GM19193 (cell line): ENCODE results near the gene PADI4.

Source experiments
- POLR2A ChIP-seq: IDR thresholded peaks from 4 replicates; pipeline ENCODE4 v1.6.1; 2011; ENCODE audit not compliant: insufficient read depth, insufficient read length; ENCODE audit errors: extremely low read depth

PADI4 gene

DNA sequence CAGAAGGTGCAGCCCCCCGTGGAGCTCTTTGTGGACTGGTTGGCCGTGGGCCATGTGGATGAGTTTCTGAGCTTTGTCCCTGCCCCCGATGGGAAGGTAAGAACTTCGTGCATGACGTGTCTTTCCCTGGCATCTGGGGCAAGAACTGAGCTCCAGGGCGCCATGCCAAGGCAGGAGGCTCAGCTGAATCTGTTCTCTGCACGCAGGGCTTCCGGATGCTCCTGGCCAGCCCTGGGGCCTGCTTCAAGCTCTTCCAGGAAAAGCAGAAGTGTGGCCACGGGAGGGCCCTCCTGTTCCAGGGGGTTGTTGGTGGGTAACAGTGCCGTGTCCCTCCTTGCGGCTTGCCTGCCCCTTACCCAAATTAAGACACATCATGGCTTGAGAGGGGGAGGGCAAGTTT, 31.4 kb upstream of the PADI4 start:
- no peak for TF ChIP-seq POLR2A

DNA sequence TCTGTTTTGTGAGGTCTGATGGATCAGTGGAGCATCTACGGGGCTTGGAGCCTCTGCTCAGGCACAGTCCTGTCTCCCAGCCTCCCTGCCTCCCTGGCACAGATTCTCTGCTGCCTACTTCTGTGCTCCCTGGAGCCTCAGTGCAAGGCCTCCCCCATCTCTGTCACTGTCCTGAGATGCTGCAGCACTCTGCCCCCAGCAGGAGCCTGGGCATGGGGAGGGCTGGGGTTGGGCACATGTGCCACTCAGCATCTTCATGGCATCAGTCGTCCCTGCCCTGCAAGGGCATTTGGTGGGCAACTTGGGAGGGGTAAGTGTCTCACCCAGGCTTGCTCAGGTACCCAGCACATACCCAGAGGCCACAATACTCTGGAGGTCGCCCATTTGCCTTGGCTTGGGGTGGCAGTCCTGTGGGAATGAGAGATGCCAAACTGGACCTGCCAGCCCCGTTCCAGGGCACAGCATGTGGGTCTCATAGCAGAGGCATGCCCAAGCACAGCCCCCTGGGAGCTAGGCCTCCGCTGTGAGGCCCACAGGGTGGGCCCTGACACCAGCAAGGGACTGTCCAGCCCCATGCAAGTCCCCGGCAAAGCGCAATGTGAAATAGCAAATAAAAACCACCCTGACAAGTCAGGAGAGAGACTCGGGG, 30.4 kb upstream of the PADI4 start:
- TF ChIP-seq POLR2A = no peak

DNA sequence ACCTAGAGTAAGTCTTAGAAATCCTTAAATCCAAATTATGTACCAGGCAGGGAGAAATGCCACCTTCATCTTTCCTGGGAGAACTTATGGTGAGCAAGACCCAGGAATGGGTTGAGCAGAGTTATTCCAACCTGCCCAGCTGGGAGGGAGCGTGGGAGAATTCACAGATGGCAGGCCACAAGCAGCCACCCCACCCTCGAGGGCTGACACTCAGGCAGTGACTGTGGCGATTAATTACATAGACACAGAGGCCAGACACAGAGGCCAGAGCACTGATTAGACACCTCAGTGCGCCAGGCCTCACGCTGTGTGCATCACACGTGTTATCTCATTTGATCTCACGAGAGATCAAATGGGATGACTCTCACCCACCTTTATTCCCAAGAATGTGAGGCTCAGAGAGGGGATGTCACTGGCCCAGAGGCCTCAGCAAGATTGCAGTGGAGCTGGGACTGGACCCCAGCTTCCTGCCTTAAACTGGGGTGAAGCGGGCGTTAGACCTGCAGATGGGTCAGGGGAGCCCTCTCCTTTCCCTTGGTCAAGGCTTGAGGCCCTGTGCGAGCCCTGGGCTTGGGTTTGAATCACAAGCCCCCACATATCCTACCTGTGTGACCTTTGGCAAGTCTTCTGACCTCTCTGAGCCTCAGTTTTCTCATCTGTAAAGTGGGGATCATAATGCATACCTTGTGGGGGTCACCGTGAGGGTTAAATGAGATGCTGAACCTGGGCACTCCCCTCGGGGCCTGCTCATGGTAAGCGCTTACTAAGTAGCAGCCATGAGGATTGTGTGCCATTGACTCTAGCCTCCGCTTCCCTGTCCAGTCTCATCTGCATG, 28.8 kb upstream of the PADI4 start:
- TF ChIP-seq POLR2A = no peak

DNA sequence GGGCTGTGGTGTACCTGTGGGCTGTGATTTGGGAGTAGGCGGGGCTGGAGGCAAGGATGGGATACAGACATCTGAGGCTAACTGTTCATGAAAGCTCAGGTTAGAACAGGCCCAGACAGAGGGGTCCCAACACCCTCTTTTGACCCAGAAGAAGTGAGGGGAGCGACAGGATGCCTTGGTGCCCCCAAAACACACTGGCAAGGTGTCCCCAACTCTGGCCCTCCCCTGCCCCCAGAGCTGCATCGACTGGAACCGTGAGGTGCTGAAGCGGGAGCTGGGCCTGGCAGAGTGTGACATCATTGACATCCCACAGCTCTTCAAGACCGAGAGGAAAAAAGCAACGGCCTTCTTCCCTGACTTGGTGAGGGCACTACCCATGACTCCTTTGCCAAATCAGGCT, 27.6 kb upstream of the PADI4 start:
- no peak for TF ChIP-seq POLR2A

DNA sequence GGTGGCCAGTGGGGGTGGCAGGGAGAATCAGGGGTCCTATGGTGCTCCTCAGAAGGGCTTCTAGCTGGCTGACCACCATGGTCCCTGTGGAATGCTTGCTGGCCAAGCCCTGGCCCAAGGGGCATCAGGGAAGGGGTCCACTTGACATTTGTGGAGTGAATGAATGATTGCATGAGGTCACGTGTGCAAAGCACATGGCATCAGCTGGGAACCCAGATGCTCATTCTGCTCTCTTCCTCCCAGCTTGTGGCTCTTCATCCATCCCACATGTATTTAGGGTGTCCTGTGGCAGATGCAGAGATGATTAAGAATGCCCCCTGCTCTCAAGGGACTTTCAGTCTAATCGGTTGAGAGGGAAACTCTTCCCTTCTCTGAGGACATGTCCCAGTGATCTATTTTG, 27.1 kb upstream of the PADI4 start:
- TF ChIP-seq POLR2A = no peak

DNA sequence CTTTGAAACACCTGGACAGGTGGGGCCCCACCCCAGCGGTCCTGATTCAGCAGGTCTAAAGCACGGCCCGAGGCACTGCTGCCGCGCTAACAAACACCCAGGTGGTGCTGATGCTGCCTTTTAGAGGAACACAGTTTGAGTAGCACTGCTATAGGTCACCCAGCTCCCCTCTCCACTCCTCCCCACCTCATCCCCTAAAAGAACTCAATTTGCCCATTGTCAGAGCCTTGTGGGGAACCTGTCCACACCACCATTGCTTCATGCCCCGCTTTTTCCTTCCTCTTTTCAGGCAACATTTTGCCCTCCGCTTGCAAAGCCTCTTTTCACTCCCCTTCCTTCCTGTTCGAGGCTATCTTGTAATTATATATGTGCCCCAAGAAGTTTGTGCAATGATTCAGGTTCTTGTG, 26.2 kb upstream of the PADI4 start:
- no peak for TF ChIP-seq POLR2A

DNA sequence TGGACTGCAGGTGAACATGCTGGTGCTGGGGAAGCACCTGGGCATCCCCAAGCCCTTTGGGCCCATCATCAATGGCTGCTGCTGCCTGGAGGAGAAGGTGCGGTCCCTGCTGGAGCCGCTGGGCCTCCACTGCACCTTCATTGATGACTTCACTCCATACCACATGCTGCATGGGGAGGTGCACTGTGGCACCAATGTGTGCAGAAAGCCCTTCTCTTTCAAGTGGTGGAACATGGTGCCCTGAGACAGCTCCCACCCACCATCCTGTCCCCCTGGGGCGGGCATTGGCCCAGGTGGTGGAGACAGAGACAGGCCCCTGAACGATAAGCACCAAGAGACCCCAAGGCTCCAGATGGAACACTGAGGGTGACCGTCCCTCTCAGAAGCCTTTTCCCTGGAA, 25.2 kb upstream of the PADI4 start:
- TF ChIP-seq POLR2A = no peak

DNA sequence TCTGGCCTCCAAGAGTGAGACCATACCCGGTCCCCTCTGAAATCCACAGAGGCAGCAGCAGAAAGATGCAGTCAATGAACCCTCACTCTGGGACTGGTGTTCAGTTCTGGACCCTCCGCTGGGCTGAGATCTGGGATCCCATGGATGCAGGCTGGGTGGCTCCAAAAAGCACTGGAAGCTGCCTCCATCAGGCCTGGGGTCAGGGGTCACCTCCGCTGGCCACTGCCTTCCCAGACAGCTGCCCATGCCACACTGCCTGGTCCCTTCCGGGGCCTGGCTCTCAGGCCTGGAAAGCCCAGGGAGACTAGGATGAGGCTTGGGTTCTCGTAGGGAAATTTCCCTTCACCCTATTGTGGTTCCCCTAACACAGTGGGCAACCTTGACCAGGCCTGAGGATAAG, 21.4 kb upstream of the PADI4 start:
- TF ChIP-seq POLR2A = no peak

DNA sequence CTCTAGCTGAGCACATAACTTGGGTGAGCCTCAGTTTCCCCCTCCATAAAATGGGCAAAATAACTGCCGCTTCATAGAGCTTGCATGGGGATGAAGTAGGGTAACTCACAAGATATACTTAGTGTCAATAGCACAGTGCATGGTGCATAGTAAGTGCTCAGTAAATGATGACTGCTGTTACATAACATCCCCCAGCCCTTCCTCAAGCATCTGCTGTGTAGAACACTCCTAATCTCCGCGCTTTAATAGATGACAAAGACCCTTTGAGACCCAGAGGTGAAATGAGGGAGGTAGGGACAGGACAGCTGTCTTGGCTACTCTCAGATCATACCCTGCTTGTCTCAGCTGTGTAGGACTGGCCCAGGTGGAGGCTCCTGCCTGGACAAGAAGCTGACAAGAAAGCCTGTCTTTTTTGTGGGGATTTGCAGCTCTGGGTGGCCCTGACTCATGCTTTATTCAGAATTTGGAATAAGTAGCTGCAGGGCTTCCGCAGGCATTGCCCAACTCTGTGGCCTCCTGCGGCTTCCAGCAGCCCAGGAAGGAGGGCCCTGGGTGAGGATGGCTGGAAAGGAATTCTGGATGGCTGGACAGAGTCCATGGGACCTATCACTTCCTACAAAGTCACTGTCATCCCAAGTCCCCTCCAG, 20.7 kb upstream of the PADI4 start:
- no peak for TF ChIP-seq POLR2A

DNA sequence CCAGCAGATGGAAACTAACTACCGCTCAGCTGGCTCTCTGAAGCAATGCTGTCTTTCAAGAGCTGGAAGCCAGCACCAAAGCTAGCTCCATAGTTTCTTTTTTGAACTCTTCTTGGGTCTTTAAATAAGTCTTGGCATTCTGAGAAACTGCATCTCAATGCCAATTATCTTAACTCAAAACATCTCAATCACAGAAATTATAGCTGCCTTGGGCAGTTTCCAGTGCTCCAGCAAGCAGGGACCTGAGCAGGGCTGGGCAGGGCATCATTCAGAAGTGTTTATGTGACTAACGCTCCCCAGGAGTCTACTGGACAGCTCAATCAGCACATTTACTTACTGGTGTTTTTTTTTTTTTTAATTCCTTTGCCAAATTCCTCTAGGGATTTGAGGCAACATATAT, 18.3 kb upstream of the PADI4 start:
- TF ChIP-seq POLR2A = no peak

DNA sequence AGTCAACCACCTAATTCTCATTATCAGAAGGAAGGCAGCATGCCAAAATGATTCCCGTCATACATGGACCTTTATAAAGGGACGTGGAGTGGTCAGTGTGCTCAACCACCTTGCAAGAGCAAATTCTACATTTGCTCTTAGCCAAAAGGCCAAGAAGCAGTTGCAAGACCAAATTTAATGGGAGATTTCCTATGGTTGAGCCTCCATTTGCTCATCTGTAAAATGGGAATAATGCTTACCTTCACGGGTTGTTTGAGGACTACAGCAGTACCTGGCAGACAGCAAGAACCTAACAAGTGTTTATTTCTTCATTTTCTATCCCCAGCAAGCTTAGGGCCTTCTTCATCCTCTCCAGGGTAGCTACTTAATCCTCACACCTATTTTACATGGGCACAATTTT, 17.4 kb upstream of the PADI4 start:
- no peak for TF ChIP-seq POLR2A

DNA sequence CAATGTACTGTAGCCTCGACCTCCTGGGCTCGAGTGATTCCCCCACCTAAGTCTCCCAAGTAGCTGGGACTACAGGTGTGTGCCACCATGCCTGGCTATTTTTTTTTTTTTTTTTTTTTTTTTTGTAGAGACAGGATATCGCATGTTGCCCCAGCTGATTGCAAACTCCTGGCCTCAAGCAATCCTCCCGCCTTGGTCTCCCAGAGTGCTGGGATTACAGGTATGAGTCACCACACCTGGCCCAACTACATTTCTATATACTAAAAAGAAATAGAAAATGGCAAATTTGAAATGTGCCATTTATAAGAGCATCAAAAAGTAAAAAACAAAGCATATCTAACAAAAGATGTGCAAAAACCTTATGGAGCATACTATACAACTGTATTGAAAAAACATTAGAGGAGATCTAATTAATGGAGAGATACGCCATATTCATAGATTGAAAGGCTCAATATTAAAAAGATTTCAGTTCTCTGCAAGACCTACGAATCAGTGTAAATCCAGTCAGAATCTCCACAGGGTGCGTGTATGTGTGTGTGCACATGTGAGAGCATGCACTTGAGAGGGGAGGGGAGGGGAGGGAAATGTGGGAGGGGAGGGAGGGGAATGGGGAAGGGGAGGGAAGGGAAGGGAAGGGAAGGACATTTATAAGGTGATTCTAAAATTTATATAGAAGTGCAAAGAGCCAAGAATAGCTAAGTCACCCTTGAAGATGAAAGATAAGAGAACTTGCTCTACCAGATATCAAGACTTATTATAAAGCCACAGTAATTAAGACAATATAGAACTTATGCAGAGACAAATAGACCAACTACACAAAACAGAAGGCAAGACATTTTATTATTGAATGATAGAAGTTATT, 15.5 kb upstream of the PADI4 start:
- TF ChIP-seq POLR2A = no peak

DNA sequence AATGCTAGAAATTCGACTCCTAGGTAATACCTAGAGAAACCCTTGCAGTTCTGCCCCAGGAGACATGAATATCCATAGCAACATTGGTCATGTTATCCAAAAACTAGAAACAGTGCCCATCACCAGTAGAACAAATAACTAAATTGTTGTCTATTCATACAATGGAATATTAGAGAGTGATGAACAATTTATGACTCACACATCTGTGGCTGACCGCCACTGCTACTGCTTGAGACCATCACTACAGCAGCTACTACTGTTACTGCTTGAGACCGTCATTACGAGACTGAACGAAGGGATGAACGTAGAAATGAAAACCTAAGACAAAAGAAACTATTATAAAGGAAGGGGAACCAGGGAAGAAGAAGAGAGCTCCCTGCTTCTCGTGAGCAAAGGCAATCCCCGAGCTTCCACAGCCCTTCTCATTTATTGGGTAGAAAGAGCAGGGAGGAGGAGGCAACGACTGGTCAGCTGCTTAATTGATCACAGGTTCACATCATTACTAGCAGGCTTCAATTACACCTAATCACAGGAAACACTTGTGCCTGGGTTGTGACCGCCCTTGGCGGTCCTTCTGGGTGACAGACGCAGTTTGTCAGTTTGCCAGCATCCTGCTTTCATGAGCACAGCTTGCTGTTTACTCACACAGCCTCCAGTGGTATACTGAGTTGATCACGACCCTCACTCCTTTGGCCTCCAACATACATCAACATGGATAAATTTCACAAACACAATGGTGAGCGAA, 14.1 kb upstream of the PADI4 start:
- no peak for TF ChIP-seq POLR2A

DNA sequence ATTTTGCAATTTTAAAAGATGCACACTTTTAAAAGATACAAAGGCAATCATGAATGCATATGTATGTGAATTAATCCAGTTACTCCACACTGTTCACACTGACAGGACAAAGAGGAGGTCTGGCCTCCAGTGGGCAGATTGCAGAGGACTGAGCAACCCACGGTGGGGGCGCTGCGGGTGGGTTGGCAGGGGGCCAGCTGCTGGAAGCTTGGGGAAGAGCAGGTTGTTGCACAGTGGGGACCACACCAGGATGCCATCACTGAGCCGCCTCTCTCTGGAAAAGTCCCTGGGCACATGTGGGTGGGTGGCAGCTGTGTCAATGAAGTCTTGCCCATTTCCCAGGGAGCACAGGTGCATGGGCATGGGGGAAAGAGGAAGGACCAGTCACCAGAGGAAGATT, 12.7 kb upstream of the PADI4 start:
- TF ChIP-seq POLR2A = no peak
